MCF 10A (cell line): ENCODE measurements around the gene NOXRED1. TPM values are rescaled to one million over a fixed set of nuclear protein-coding genes. Genes with fewer than 3 reads are reported as not detected.

Experiments
- BruUV-seq: library from RNA; stranded (reverse); fragments of 400-500 nt; replicated peaks from 2 replicates; lab custom pipeline; 2021; lab: Mats Ljungman, UMichigan
- CTCF ChIA-PET: fragments of 300-600 bp; sonication (Branson Sonifier 250); formaldehyde crosslinking; extraction: SDS; loops from one replicate; lab custom pipeline; 2021; ENCODE audit warnings: antibody characterized with exemption, inconsistent platforms; lab: Yijun Ruan, JAX
- POLR2A ChIA-PET: fragments of 300-600, 350-650 bp; sonication (Branson Sonifier 250); formaldehyde crosslinking; extraction: SDS; loops from one replicate; lab custom pipeline; 2020; ENCODE audit warnings: antibody characterized with exemption, inconsistent platforms; lab: Yijun Ruan, JAX
- DNase-seq: peaks from one replicate; pipeline ENCODE4 v3.0.0-alpha.2; 2018; ENCODE audit not compliant: unreplicated experiment
- H3K27ac Mint-ChIP-seq: one replicate; pipeline ENCODE4 v1.8.0; 2022; ENCODE audit warnings: mild to moderate bottlenecking, low read depth, mixed read lengths; ENCODE audit not compliant: unreplicated experiment
- H3K27me3 Mint-ChIP-seq: one replicate; pipeline ENCODE4 v1.8.0; 2022; ENCODE audit warnings: mixed read lengths; ENCODE audit not compliant: insufficient read depth, unreplicated experiment
- H3K36me3 Mint-ChIP-seq: one replicate; pipeline ENCODE4 v1.8.0; 2022; ENCODE audit warnings: mild to moderate bottlenecking, moderate library complexity, mixed read lengths; ENCODE audit not compliant: insufficient read depth, unreplicated experiment
- H3K4me1 Mint-ChIP-seq: one replicate; pipeline ENCODE4 v1.8.0; 2022; ENCODE audit warnings: mixed read lengths; ENCODE audit not compliant: insufficient read depth, unreplicated experiment
- H3K4me3 Mint-ChIP-seq: one replicate; pipeline ENCODE4 v1.8.0; 2022; ENCODE audit warnings: mild to moderate bottlenecking, moderate library complexity, mixed read lengths; ENCODE audit not compliant: unreplicated experiment
- H3K9me3 Mint-ChIP-seq: one replicate; pipeline ENCODE4 v1.8.0; 2022; ENCODE audit warnings: mixed read lengths; ENCODE audit not compliant: unreplicated experiment
- intact Hi-C: fragments of 100-400 bp; cut with micrococcal nuclease; formaldehyde crosslinking; loops from 2 replicates; pipeline ENCODE4 v1.14.1; 2022
- total RNA-seq: library from RNA; stranded (reverse); gene quantifications from 2 replicates; pipeline ENCODE4 v1.2.3, GENCODE V29; 2022
- TF ChIP-seq, protein P1 (sequence below): fragments of 200-600 bp; IDR thresholded peaks from one replicate; pipeline ENCODE4 v1.8.0; 2022; ENCODE audit warnings: antibody characterized with exemption, mild to moderate bottlenecking; ENCODE audit not compliant: unreplicated experiment

Gene NOXRED1
- total RNA-seq, 1 experiment from 2014 or later, result 0.58 TPM

DNA sequence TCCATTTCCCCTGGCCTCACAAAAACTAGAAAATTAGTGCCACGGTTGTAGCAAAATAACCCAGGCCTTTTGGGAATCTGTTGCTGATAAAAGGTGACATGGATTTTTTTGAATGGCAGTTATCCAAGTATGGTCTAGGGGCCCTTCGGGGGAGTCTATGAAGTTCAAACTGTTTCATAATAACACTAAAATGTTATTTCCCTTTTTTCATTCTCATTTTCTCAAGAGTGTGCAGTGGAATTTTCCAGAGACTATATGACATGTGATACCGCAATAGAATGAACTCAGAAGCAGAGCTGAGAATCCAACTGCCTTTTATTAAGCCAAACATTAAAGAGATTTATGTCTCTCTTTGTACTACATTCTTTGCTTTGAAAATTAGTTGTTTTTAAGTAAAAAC, 75.6 kb downstream of the NOXRED1 start:
- Mint-ChIP-seq H3K27me3 (no peaks in the 10 kb centered on the region), H3K4me1 (peaks cover 6% of the 10 kb centered on the region), H3K27ac (no peak overlapping the region), H3K4me3 (no peak overlapping the region), H3K36me3 (peaks cover 15% of the 10 kb centered on the region), H3K9me3 (no peaks in the 10 kb centered on the region)
- ChIA-PET POLR2A (no interaction called here), CTCF (interaction anchor here (0.6 kb wide), 2 partner anchors 31 to 32 kb away, joined by 3 to 4 read pairs; no protein-coding TSS in a partner anchor)
- intact Hi-C loops, result no loop called here
- no peak for DNase-seq
- BruUV-seq, result no TSS peak
- TF ChIP-seq, protein P1, sequence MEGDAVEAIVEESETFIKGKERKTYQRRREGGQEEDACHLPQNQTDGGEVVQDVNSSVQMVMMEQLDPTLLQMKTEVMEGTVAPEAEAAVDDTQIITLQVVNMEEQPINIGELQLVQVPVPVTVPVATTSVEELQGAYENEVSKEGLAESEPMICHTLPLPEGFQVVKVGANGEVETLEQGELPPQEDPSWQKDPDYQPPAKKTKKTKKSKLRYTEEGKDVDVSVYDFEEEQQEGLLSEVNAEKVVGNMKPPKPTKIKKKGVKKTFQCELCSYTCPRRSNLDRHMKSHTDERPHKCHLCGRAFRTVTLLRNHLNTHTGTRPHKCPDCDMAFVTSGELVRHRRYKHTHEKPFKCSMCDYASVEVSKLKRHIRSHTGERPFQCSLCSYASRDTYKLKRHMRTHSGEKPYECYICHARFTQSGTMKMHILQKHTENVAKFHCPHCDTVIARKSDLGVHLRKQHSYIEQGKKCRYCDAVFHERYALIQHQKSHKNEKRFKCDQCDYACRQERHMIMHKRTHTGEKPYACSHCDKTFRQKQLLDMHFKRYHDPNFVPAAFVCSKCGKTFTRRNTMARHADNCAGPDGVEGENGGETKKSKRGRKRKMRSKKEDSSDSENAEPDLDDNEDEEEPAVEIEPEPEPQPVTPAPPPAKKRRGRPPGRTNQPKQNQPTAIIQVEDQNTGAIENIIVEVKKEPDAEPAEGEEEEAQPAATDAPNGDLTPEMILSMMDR, result no peak

DNA sequence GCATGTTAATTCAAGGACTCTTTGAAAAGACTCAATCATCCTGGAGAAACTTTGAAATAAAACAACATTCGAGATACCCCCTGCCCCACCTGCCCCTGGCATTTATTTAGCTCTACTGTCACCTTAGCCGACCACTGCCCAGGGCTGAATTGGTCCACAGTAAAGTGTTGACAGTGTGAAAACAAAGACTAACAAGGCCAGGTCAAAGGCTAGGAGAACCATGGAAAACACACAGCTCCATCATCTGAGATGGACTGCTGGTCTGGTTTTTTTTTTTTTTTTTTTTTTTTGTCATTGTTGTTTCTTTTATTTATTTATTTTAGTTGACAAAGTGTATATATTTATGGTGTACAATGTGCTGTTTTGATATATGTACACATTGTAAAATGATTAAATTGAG, 76.8 kb downstream of the NOXRED1 start:
- CTCF ChIA-PET, result no interaction called here
- intact Hi-C loops, result no loop called here
- no peaks in the 10 kb centered on the region for H3K9me3 Mint-ChIP-seq
- POLR2A ChIA-PET, result no interaction called here
- no peak for DNase-seq
- TF ChIP-seq, protein P1, result no peak
- no peak overlapping the region for H3K27ac Mint-ChIP-seq
- H3K4me1 Mint-ChIP-seq, result peaks cover 6% of the 10 kb centered on the region
- peaks cover 22% of the 10 kb centered on the region for H3K36me3 Mint-ChIP-seq
- no peak overlapping the region for H3K4me3 Mint-ChIP-seq
- no peaks in the 10 kb centered on the region for H3K27me3 Mint-ChIP-seq
- no TSS peak for BruUV-seq

DNA sequence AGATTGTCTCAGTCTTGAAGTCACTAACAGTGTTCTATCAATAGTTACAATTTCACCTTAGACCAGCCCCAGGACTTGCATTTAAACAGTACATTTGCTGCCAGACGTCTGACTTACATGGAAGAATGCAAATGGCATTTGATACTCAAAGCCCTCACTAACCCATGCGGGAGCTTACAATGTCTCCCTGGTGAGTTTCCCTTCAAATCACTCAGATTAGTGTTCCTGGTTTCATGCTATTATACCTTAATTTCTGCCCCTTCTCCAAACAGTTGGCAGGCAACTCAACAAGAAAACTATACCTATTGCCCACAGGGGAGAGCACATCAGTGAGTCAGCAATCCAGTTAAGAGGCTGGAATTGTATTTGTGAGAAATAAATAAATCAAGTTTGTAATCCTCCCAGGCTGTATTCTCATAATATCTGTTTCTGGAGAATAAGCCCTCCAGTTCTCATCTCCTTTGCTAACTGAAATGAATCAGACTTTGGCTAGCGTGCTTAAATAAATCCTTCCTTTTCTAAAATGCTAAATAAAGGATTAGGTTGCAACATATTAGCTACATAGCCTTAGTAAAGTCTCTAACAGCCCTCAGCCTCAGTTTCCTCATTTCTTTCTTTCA, 78.8 kb downstream of the NOXRED1 start:
- Mint-ChIP-seq H3K4me3 (no peak overlapping the region), H3K36me3 (peaks cover 26% of the 10 kb centered on the region), H3K27me3 (no peaks in the 10 kb centered on the region), H3K27ac (peak overlapping the region; percentile 35), H3K9me3 (no peaks in the 10 kb centered on the region), H3K4me1 (peaks cover 6% of the 10 kb centered on the region)
- BruUV-seq, result no TSS peak
- TF ChIP-seq, protein P1, result no peak
- intact Hi-C loops, result no loop called here
- POLR2A ChIA-PET, result interaction anchor here (1.2 kb wide), 1 partner anchor 11 kb away, joined by 4 read pairs; no protein-coding TSS in a partner anchor
- DNase-seq, result no peak
- CTCF ChIA-PET, result no interaction called here

Other genes starting within 250 kb of the NOXRED1 start
- 5.1 and 9.3 TPM in 2 replicates for gene TMEM63C, start 241.7 kb downstream of the NOXRED1 start, total RNA-seq
- not detected in 2 replicates for gene NGB, start 152.3 kb downstream of the NOXRED1 start, total RNA-seq
- gene POMT2, start 102.6 kb downstream of the NOXRED1 start, total RNA-seq, result 32.1 and 33.0 TPM in 2 replicates
- gene GSTZ1, start 102.5 kb downstream of the NOXRED1 start, total RNA-seq, result 36.8 and 40.1 TPM in 2 replicates
- 9.3 and 12.9 TPM in 2 replicates for gene TMED8, start 46.4 kb downstream of the NOXRED1 start, total RNA-seq
- 0.81 and 0.86 TPM in 2 replicates for gene SAMD15, start 46.1 kb downstream of the NOXRED1 start, total RNA-seq
- 18.7 and 19.8 TPM in 2 replicates for gene VIPAS39, start 34.1 kb upstream of the NOXRED1 start, total RNA-seq
- gene AHSA1, start 34.6 kb upstream of the NOXRED1 start, total RNA-seq, result 77.7 and 78.5 TPM in 2 replicates
- gene ISM2, start 75.3 kb upstream of the NOXRED1 start, total RNA-seq, result not detected in 2 replicates
- 10.3 and 15.8 TPM in 2 replicates for gene SPTLC2, start 193.1 kb upstream of the NOXRED1 start, total RNA-seq